HepG2 (cell line): ENCODE results near the gene GHRHR.

Experiments used
- NFKBIZ ChIP-seq: IDR thresholded peaks from 2 replicates; pipeline ENCODE4 v1.6.1; 2018; ENCODE audit warnings: missing genetic modification reagents, missing compliant biosample characterization
- POLR2A ChIP-seq, 2 experiments: IDR thresholded peaks; 2 replicates each; pipeline ENCODE4 v1.6.1; 2011; ENCODE audit warnings: low read depth in 2 of 2, low read length in 2 of 2, mild to moderate bottlenecking in 1 of 2, moderate library complexity in 1 of 2; ENCODE audit not compliant: insufficient read depth in 1 of 2
- RAD51 ChIP-seq: fragments of 450-650 bp; IDR thresholded peaks from 2 replicates; pipeline ENCODE4 v1.6.1; 2016; ENCODE audit warnings: borderline replicate concordance
- ZBTB33 ChIP-seq: sonication (generic); formaldehyde crosslinking; IDR thresholded peaks from 2 replicates; pipeline ENCODE4 v1.4.0; 2020; ENCODE audit warnings: missing genetic modification reagents
- ZNF562 ChIP-seq: sonication (generic); formaldehyde crosslinking; IDR thresholded peaks from 2 replicates; pipeline ENCODE4 v1.8.0; 2022; ENCODE audit warnings: missing genetic modification reagents, borderline replicate concordance
- TF ChIP-seq, protein P1 (sequence below): sonication (generic); formaldehyde crosslinking; IDR thresholded peaks from 2 replicates; pipeline ENCODE4 v1.5.0; 2020; ENCODE audit warnings: mild to moderate bottlenecking, missing genetic modification reagents, moderate library complexity
- TF ChIP-seq, protein P2 (sequence below): IDR thresholded peaks from 2 replicates; pipeline ENCODE4 v1.6.1; 2016; ENCODE audit warnings: missing compliant biosample characterization, missing genetic modification reagents, borderline replicate concordance
- TF ChIP-seq, protein P3 (sequence below): sonication (generic); formaldehyde crosslinking; IDR thresholded peaks from 2 replicates; pipeline ENCODE4 v1.5.0; 2020; ENCODE audit warnings: missing genetic modification reagents, mild to moderate bottlenecking, borderline replicate concordance

DNA sequence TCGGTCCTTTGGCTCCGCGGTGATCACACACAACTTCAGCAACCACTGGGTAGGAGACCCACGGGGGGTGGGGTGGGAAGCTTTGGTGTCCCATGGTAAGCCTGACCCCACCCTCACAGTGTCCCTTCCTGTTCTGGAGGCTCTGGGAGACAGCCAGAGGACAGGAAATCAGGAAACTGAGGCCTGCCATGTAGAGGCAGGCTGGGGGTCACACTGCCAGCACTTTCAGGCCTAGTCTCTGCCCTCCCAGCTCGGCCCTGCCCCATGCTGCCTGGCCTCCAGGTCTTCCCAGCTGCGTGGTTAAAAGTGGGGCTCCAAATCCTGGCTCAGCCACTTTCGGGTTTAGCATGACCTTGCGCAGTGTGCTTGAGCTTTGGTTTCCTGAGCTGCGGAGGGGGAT, 41.2 kb upstream of the GHRHR start:
- TF ChIP-seq NFKBIZ (CRISPR knock-in tag) = no peak
- TF ChIP-seq, protein P1, sequence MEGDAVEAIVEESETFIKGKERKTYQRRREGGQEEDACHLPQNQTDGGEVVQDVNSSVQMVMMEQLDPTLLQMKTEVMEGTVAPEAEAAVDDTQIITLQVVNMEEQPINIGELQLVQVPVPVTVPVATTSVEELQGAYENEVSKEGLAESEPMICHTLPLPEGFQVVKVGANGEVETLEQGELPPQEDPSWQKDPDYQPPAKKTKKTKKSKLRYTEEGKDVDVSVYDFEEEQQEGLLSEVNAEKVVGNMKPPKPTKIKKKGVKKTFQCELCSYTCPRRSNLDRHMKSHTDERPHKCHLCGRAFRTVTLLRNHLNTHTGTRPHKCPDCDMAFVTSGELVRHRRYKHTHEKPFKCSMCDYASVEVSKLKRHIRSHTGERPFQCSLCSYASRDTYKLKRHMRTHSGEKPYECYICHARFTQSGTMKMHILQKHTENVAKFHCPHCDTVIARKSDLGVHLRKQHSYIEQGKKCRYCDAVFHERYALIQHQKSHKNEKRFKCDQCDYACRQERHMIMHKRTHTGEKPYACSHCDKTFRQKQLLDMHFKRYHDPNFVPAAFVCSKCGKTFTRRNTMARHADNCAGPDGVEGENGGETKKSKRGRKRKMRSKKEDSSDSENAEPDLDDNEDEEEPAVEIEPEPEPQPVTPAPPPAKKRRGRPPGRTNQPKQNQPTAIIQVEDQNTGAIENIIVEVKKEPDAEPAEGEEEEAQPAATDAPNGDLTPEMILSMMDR = no peak
- TF ChIP-seq, protein P2, sequence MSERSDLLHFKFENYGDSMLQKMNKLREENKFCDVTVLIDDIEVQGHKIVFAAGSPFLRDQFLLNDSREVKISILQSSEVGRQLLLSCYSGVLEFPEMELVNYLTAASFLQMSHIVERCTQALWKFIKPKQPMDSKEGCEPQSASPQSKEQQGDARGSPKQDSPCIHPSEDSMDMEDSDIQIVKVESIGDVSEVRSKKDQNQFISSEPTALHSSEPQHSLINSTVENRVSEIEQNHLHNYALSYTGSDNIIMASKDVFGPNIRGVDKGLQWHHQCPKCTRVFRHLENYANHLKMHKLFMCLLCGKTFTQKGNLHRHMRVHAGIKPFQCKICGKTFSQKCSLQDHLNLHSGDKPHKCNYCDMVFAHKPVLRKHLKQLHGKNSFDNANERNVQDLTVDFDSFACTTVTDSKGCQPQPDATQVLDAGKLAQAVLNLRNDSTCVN (CRISPR knock-in tag) = no peak
- TF ChIP-seq, protein P3, sequence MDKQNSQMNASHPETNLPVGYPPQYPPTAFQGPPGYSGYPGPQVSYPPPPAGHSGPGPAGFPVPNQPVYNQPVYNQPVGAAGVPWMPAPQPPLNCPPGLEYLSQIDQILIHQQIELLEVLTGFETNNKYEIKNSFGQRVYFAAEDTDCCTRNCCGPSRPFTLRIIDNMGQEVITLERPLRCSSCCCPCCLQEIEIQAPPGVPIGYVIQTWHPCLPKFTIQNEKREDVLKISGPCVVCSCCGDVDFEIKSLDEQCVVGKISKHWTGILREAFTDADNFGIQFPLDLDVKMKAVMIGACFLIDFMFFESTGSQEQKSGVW = no peak
- TF ChIP-seq ZNF562 = no peak
- no peak for TF ChIP-seq POLR2A (IDR thresholded peaks at IDR 0.05; ENCODE audit: insufficient read depth in 1 of 2, low read depth in 2 of 2, low read length in 2 of 2)
- TF ChIP-seq ZBTB33 = no peak
- TF ChIP-seq RAD51 = no peak
